OCI-LY7 (cell line): ENCODE results near the gene PPP1R3A.

Experiments used
- CTCF ChIP-seq: fragments of 200-600 bp; sonication (generic); conservative IDR thresholded peaks from 2 replicates; pipeline ENCODE4 v1.5.1; 2014; ENCODE audit warnings: mild to moderate bottlenecking, antibody characterized with exemption, low read length, moderate library complexity, mixed read lengths
- EZH2phosphoT487 ChIP-seq: fragments of 200-600 bp; sonication (generic); IDR thresholded peaks from 2 replicates; pipeline ENCODE4 v1.6.1; 2018; ENCODE audit warnings: low read depth, borderline replicate concordance, mild to moderate bottlenecking, mixed run types, antibody characterized with exemption, low read length, moderate library complexity, mixed read lengths

- no peak for TF ChIP-seq CTCF
- TF ChIP-seq EZH2phosphoT487: no peak
Measured at GRCh38 chr7:113883096-113883495, 35.7 kb downstream of the PPP1R3A start.
